ENCODE measurements around the gene MIA3.
"Not testable (repeated sequence)": the region's sequence is repeated elsewhere in the genome, so short reads cannot be mapped to it uniquely, and the experiment has no call there.

The MIA3 gene

GRCh38 chr1:222665964-222666363 is 48.1 kb downstream of the MIA3 start:
- DNase-seq, result no peak

GRCh38 chr1:222668184-222668583 is 50.3 kb downstream of the MIA3 start:
- DNase-seq, result not testable (repeated sequence)

- DNase-seq, result not testable (repeated sequence)
These were observed 51.2 kb downstream of the MIA3 start for GRCh38 chr1:222669107-222669506.

- DNase-seq, result no peak
These were observed 52.2 kb downstream of the MIA3 start for GRCh38 chr1:222670110-222670509.

DNA sequence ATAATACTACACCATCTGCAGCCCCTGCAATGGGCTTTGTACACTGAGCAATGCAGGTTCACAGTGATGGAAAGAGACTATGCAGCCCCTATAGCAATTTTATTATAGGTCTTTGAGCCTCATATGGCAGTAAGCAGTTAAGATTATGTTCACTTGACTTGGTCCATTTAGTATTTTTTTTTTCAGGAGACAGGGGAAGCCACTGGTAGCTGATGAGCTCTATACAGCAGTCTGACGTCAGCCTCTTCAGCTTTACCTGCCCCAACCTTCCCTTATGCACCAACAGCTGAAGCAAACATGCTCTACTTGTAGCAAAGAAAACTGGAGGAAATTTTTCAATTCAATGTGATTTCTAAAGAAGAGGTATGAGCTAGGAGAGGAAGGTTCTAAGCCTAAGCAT is 62.2 kb downstream of the MIA3 start:
- no peak for DNase-seq

DNA sequence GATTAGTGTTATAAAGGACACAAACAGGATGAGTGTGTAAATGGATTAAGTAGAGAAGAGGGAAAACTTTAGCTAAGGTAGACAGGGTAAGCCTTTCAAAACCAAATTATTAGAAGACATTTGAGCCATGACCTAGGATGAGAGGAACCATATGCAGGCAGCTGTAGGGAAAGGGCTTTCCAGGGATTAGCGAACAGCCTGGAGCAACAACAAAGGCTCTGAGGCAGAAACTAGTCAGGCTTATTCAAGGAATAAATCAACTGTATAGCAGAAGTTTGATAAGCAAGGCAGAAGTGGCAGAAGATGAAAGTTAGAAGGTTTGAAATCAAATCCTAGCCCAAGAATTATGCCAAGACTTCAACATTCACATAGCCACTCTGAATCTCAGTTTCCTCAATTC is 73.1 kb downstream of the MIA3 start:
- no peak for DNase-seq

DNA sequence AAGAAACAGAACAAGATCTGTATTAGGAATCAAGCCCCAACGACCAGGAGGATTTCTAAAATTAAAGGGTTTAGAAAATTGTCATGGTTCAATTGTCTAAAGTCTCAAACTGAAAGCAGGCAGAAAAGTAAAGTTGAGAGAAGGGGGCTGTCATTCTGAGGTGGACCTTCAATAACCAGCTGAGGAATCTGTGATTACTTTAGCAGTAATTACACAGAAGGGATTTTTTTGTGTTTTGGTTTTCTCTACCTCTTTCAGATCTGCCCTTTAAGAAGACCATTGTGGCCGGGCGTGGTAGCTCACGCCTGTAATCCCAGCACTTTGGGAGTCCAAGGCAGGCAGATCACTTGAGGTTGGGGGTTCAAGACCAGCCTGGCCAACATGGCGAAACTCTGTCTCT is 77.0 kb downstream of the MIA3 start:
- DNase-seq, result no peak

GRCh38 chr1:222696741-222697140 is 78.8 kb downstream of the MIA3 start:
- DNase-seq, result no peak

DNA sequence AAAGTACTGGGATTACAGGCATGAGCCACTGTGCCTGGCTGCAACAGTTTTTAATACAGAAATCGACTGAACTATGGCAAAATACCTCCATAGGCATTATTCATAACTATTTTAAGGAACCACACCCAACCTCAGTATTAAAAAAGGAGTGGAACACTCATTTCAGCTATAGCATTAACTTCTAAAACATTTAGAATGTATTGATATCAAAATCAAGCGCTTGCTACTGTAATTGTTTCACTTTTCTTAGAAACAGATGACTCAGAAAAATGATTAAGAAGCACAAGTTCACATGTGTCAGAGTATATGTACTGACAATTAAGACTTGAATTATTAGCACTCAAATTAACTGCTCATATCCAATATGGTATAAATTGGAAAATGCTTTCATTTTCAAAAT is 79.3 kb downstream of the MIA3 start:
- DNase-seq, result no peak

DNA sequence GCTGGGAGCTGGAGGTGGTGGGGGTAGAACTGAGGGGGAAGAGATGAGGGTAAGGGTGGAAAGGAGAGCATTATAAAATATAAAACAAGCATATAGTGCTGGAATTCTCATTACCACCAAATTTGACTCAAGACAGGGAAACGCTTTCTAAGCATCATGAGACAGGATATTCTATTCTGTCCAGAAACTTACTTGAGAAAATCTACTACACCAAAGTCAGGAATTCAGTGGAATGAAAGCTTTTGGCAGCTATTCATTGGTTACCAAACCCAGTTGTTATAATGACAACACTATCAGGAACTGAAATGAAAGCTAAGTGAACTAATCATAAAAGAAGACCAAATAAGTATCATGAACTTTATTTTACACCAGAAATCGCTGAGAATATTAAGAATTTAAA is 79.9 kb downstream of the MIA3 start:
- no peak for DNase-seq

DNA sequence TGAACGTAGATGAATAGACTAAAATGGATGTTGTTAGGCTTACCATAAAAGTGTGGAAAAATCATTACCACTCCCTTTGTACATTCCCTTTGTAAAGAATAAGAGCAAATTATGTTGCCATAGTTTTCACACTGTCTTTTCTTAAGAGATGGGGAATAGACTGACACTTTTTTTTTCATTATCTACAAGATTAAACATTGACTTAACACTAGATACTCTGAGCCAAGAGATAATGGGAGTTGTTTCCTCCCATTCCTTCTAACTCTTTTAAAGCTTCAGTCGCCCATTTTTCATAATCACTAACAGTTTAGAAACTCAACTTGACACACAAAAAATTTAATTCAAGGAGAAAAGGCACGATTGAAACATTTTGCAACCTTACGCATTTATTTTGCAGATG is 84.3 kb downstream of the MIA3 start:
- no peak for DNase-seq

GRCh38 chr1:222704260-222704659 is 86.4 kb downstream of the MIA3 start:
- DNase-seq, result no peak

- DNase-seq, result no peak
These were observed 88.9 kb downstream of the MIA3 start for GRCh38 chr1:222706815-222707214.

DNA sequence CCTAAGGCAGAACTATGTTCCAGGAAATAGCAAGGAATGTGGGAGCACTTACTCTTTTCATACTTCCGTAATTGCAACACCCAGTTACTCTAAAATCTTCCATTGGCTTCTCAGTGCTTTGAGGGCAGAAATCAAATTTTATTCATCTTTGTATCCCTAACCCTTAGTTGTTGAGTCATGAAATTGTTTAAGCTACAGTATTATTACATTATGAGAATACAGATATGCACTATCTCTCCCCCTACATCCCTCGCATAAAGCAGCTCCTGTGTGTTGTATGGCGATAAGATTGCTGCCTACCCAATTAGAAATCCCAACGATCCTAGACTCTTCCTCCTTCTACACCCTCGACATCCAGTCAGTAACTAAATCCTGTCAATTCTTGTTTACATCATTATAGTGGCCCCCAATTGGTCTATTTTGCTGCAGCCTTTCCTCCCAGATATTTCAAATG is 91.8 kb downstream of the MIA3 start:
- DNase-seq, result no peak

GRCh38 chr1:222711319-222712252 is 93.7 kb downstream of the MIA3 start:
- peak; percentile 72 for DNase-seq

DNA sequence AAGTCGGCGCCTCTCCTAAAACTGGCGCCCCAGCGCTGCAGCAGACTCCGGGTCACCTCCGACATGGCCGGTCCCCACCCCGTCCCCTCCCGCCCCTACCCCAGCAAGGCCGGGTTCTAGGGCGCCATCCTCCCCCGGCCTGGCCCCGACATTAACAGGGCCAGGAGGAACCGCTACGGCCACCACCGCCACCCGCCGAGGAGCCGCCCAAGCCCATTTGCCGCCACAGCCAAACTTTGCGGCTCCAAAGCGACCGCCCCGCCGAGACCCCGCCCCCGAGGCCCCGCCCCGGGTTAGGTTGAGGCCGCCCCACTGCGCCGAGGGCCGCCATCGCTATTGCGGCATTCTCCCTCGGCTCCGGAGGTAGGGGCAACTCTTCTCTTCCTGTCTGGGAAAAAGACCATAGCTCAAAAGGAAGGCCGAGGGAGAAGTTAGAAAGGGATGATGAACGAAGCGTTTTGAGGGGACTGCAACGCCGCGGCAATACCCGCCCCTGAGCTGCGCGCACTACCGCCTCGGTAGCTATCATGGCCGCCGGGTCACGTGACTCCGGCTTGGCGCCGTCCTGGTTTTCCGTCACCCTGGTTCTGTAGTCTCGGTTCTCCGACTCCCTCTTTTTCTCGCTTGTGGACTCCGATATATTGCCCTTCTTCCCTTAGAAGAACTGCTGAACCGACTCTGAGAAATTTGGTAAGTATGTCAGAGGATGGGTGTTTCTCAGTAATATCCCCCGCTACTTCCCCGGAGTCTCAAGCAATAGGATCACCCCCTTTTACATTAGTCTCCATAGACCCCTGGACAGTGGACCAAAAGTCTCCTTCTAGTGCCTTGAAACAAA is 94.6 kb downstream of the MIA3 start, which contains the start of the genes AIDA and BROX:
TSS of gene AIDA (minus strand) at position 239 of the 838 bp plus-strand sequence. CDS start at position 65, 174 bp downstream.
TSS of gene BROX (plus strand) at position 312 of the 838 bp plus-strand sequence. CDS start 3,136 bp downstream, outside the sequence.
- DNase-seq, result peak; percentile 95

GRCh38 chr1:222713091-222713961 is 95.4 kb downstream of the MIA3 start:
- DNase-seq, result peak; percentile 96

- no peak for DNase-seq
These were observed 98.5 kb downstream of the MIA3 start for GRCh38 chr1:222716393-222716792.
